AG08396 (cell line): Measurements from ENCODE around the gene CKAP2.
"Not testable (repeated sequence)": the region's sequence is repeated elsewhere in the genome, so short reads cannot be mapped to it uniquely, and the experiment has no call there.

Experiments used
- DNase-seq: peaks from one replicate; pipeline ENCODE4 v3.0.0; 2012; ENCODE audit warnings: low spot score, mixed read lengths

The CKAP2 gene

GRCh38 chr13:52452470-52452869 lies 2.8 kb upstream of the CKAP2 start:
- DNase-seq: no peak

- DNase-seq: no peak
These were observed 839 bp upstream of the CKAP2 start for GRCh38 chr13:52454459-52454819.

DNA sequence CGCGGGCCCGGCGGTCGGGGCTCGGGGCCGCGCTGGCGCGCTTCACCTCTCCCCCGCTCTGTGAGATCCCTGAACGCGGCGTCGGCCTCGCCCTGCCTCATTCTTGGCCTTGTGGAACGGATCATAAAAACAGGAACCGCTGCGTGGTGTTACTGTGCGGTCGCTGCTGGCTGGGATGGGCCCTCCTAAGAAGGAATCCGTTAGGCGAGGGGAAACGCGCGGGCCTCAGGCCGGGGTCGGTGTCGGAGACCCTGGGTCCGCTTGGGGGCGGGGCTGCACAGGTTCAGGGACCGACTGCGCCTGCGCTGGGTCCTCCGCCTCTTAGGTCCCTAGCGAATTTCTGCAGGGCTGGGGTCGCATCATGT lies 381 bp downstream of the CKAP2 start:
- DNase-seq: peak; percentile 83

DNA sequence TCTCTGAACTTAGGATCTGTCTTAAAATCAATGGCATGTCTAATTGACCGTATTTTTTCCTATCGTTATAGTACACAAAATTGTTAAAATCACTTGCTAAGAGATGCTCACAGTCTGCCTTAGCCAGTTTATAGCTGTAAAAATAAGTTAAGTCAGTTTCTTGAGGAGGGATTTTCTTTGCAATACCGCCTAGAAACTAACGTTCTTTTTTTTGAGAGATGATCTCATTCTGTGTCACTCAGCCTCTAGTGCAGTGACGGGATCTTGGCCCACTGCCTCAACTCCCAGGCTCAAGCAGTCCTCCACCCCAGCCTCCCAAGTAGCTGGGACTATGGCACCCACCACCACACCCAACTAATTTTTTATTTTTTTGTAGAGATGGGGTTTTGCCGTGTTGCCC lies 4.4 kb downstream of the CKAP2 start:
- peak; percentile 44 for DNase-seq

- no peak for DNase-seq
These were observed 6.0 kb downstream of the CKAP2 start for GRCh38 chr13:52461265-52461664.

GRCh38 chr13:52463526-52463925 lies 8.2 kb downstream of the CKAP2 start:
- DNase-seq: no peak

- DNase-seq: not testable (repeated sequence)
These were observed 13.2 kb downstream of the CKAP2 start for GRCh38 chr13:52468487-52468886.

GRCh38 chr13:52480677-52481428 lies 25.6 kb downstream of the CKAP2 start:
- DNase-seq: not testable (repeated sequence)

GRCh38 chr13:52487078-52487477 lies 31.8 kb downstream of the CKAP2 start:
- not testable (repeated sequence) for DNase-seq

DNA sequence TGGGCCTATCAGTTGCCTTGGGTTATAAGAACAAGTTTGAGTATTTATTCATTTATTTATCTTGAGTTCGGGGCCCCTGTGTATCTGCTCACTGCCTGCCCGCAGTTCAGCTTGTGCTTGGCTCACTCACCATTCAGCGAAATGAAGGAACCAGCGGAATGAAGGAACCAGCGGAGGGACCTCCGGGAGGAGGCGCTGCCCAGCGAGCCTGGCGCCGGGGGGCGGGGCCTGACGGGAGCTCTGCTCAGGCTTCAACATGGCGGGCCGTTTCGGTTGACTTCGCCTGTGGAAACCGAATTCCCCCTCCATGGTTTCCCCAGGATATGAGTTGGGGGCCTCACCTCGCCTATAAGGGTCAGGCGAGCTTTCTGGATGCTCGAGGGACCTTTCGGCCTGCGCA lies 33.5 kb downstream of the CKAP2 start:
- DNase-seq: not testable (repeated sequence)

- DNase-seq: not testable (repeated sequence)
These were observed 35.7 kb downstream of the CKAP2 start for GRCh38 chr13:52491015-52491414.

- not testable (repeated sequence) for DNase-seq
These were observed 39.0 kb downstream of the CKAP2 start for GRCh38 chr13:52494241-52494640.

GRCh38 chr13:52497979-52498378 lies 42.7 kb downstream of the CKAP2 start:
- DNase-seq: not testable (repeated sequence)

GRCh38 chr13:52502277-52502676 lies 47.0 kb downstream of the CKAP2 start:
- not testable (repeated sequence) for DNase-seq

DNA sequence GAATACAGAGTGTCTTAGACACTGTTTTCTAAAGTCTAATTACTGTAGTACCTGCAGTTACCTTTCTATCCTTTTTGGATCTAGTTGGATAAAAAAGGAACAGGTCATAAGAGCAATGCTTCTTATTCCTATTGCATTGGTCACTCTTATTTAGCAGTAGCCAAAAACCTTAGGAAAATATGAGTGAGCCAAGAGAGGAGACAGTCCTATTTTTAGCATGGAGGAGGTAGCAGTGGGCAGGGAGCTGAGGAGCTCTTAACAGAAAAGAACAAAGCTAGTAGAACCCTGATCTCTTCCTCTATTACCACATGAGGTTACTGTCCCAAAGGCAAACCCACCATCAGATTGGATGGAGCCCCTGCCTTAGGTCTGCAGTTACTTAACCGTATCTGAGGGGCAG lies 50.6 kb downstream of the CKAP2 start:
- not testable (repeated sequence) for DNase-seq

DNA sequence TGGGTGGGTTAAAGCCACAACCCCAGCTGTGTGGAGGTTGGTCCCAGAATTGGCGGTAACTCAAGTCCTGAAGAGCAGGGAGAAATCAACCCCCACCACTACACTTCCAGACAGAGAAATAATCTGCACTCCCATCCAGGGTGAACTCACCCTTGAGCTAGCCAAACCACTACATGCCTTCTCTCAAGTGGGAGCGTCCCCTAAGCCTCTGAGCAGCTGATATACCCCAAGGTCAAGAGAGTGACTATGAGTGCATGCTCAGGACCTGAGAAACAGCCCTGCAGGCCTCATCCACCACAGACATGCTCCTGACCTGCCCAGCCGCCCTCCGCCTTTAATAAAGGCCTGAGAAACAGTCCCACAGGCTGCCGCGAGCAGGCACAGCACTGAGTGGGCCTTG lies 54.3 kb downstream of the CKAP2 start:
- DNase-seq: not testable (repeated sequence)

- not testable (repeated sequence) for DNase-seq
These were observed 55.0 kb downstream of the CKAP2 start for GRCh38 chr13:52510221-52510797.

DNA sequence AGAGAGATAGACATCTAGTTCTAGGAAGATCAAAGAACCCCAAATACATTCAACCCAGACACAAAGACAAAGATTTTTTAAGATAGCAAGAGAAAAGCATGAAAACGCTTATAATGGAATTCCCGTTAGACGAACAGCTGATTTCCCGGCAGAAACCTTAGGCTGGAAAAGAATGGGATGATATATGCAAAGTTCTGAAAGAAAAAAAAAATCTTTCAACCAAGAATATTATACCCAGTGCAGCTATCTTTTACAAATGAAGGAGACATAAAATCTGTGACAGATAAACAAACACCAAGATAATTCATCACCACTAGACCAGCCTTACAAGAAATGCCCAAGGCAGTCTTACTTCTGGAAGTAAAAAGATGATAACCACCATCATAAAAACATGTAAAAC lies 56.3 kb downstream of the CKAP2 start:
- DNase-seq: not testable (repeated sequence)

DNA sequence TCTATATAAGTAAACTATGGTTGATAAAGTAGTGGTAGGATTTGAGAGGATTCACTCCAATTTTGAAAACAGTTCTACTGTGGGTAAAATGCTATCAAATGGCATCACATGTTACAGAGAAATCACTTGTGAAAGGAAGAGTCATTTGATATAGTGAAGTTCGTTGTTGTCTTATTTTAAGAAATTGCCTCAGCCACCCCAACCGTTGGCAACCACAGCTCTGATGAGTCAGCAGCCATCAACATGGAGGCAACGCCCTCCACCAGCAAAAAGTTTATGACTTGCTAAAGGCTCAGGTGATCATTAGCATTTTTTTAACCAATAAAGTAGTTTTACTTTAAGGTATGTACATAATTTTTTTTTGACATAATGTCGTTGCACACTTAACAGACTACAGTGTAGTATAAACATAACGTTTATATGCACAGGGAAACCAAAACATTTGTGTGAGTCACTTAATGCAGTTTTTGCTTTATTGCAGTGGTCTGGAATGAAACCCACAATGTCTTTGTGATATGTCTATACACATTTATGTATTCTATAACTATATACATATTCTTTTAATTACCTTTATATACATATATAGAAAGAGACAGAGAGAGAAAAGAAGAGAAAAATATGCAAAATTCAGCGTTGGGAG lies 58.8 kb downstream of the CKAP2 start:
- DNase-seq: not testable (repeated sequence)

DNA sequence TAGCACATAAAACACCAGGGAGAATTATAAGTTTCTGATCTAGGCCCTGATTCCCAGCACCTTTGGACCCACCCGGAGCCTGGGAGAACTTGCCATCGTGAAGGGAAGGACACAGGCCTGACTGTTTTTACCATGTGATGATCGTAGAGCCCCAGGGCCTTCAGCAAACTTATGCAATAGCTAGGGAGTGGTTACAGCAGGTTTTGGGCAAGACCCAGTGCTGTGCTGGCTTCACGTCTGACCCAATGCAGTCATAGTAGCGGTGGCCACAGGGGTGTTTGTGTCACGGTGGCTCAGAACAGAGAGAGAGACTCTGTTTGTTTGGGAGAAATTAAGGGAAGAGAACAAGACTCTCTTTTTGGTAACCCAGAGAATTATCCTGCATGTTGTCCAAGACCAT lies 68.0 kb downstream of the CKAP2 start:
- not testable (repeated sequence) for DNase-seq
